ENCODE measurements around the gene SNX3. TPM values are rescaled to one million over a fixed set of nuclear protein-coding genes. Genes with fewer than 3 reads are reported as not detected.

The SNX3 gene
- polyA plus RNA-seq, 1 donor = 284 TPM

Other genes with a start within 250 kb of the SNX3 start
- gene OSTM1, start 186.3 kb downstream of the SNX3 start, polyA plus RNA-seq = 20.4 TPM
- gene NR2E1, start 95.0 kb downstream of the SNX3 start, polyA plus RNA-seq = not detected
- gene AFG1L, start 34.0 kb upstream of the SNX3 start, polyA plus RNA-seq = 9.5 TPM

All from large intestine (tissue), 1 donor.